Heart left ventricle (tissue), 16 donors: Measurements from ENCODE around the gene ANAPC13. TPM values are rescaled to one million over a fixed set of nuclear protein-coding genes. Genes with fewer than 3 reads are reported as not detected.

Experiments
- ATAC-seq, 4 donors: fragments of 200-7000 bp; cut with Tn5 transposase; one replicate each; pipeline ENCODE4 v1.9.1; 2020 to 2022; ENCODE audit warnings: moderate library complexity in 4 of 4, mild to moderate bottlenecking in 3 of 4, moderate number of reproducible peaks in 1 of 4
- DNase-seq, 5 donors: peaks; one replicate each; pipeline ENCODE4 v3.0.0-alpha.2; 2020
- H3K27ac ChIP-seq, 12 donors: fragments of 200-600 bp; sonication (generic) in 4 of 12; one replicate each; pipeline versions ENCODE4 v1.5.0 to v1.8.0; 2016 to 2022; ENCODE audit warnings: mild to moderate bottlenecking in 2 of 12
- H3K27me3 ChIP-seq, 9 donors: fragments of 200-600 bp; sonication (generic) in 2 of 9; one replicate each; pipeline versions ENCODE4 v1.5.1 to v1.8.0; 2016 to 2022; ENCODE audit warnings: mild to moderate bottlenecking in 3 of 9
- H3K36me3 ChIP-seq, 9 donors: fragments of 200-600 bp; sonication (generic) in 2 of 9; one replicate each; pipeline versions ENCODE4 v1.5.0 to v1.8.0; 2018 to 2022; ENCODE audit warnings: mild to moderate bottlenecking in 2 of 9
- H3K4me1 ChIP-seq, 12 donors: fragments of 200-600 bp; sonication (generic) in 4 of 12; one replicate each; pipeline versions ENCODE4 v1.5.0 to v1.8.0; 2016 to 2022; ENCODE audit warnings: mild to moderate bottlenecking in 3 of 12
- H3K4me3 ChIP-seq, 12 donors: fragments of 200-600 bp; sonication (generic) in 4 of 12; one replicate each; pipeline versions ENCODE4 v1.5.0 to v1.8.0; 2017 to 2022; ENCODE audit warnings: mild to moderate bottlenecking in 9 of 12, moderate library complexity in 4 of 12
- H3K9me3 ChIP-seq, 12 donors: fragments of 200-600 bp; sonication (generic) in 4 of 12; one replicate each; pipeline versions ENCODE4 v1.5.0 to v1.8.0; 2016 to 2022; ENCODE audit warnings: mild to moderate bottlenecking in 1 of 12
- CTCF ChIP-seq, 12 donors: fragments of 200-600 bp; sonication (generic) in 4 of 12; IDR thresholded peaks; one replicate each; pipeline versions ENCODE4 v1.5.0 to v1.8.0; 2018 to 2022; ENCODE audit warnings: antibody characterized with exemption in 12 of 12, mild to moderate bottlenecking in 5 of 12
- POLR2A ChIP-seq, 2 donors: fragments of 450-650 bp; IDR thresholded peaks; one replicate each; pipeline ENCODE4 v1.6.1; 2017; ENCODE audit warnings: antibody characterized with exemption in 2 of 2, mild to moderate bottlenecking in 2 of 2, moderate library complexity in 2 of 2
- WGBS, 4 donors: extraction: QIAGEN DNeasy Blood & Tissue Kit in 2 of 4; methylation state at CpG; one replicate each; pipeline versions ENCODE4 v1.1.5 to v1.1.7; 2013 to 2018; 5-methylcytosine and 5-hydroxymethylcytosine counted together
- intact Hi-C, 10 donors: fragments of 100-400 bp; cut with DNase I; formaldehyde crosslinking; loops; one replicate each; pipeline versions ENCODE4 v1.11.1 to v1.14.2; 2022
- polyA plus RNA-seq, 2 donors: library from polyadenylated mRNA; stranded (reverse); fragments of 200-250 nt; gene quantifications; one replicate each; pipeline ENCODE4 v1.2.3, GENCODE V29; 2013
- total RNA-seq, 9 donors: library from RNA; depleted of rRNA in 2 of 9; stranded (reverse); fragments of >200 nt in 2 of 9; fragmentation: NEBNext Ultra II Directional in 3 of 9; extraction: Animal tissue kit (Norgen Biotek cat#: 25700) in 3 of 9; gene quantifications; one replicate each; pipeline versions ENCODE4 v1.1.0 to v1.2.4, GENCODE V29; 2016 to 2023
- donor health status: ischemic (EF 13 %, LVEDD 7.1; RV severe dilation, severe dysfunction).
- donor health status: healthy with polysubstance abuse.
- donor health status: DM: no; HTN: yes; CAD: no.
- donor health status: DM: no; HTN: no; CAD: no.
- donor health status: ischemic (EF 25% LVEDD 6.9; RV normal size, moderate dysfunction).
- donor health status: ischemic (EF 25% LVEDD 5.7; RV mildly dilated, moderate dysfunction).
- donor health status: healthy.
- donor health status: DM: yes; HTN: yes; CAD: no.
- donor health status: ischemic (EF 35%, LVEDD 5.7; RV mildly dilated, moderate dysfunction).
- donor health status: nonischemic (EF 11% LVEDD 7.7; RV severe dilation, severe dysfunction).
- donor health status: DM: yes; HTN: yes; CAD: no.
- donor health status: PGD.
- donor health status: ischemic (EF 29% LVEDD 5.4; RV normal size, mild dysfunction).
- donor health status: nonischemic (EF 23%, LVEDD 6.1; RV moderate dilation, normal function).

Gene ANAPC13
- total and polyA plus RNA-seq, 11 donors = 49.0 to 109 (median 81.3) TPM

DNA sequence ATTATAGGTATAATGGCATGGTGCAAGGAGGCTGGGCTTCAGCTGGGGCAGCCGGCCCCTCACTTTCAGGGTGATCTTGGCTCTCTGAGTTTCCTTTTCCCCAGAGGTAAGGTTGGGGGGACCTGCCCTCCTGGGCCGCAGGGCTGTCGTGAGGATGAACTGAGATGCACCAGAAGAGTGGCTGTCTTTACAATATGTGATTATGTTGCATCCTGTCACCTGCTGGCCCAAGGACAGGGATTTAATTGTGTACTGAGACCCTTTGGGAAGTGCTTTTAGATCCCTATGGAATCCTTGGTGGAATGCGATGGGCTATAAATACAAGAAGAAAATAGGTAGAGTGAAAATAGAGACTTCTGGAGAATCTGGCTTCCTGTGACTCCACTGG is 22.1 kb downstream of the ANAPC13 start:
- Histone ChIP-seq H3K27me3 (no peaks in the 10 kb centered on the region), H3K36me3 (no peaks in the 10 kb centered on the region), H3K4me1 (peaks cover 0 to 44% (median 23%) of the 10 kb centered on the region in 12 donors), H3K9me3 (no peaks in the 10 kb centered on the region), H3K4me3 (peak overlapping the region in 1 of 12 donors; percentile 16), H3K27ac (peak overlapping the region in 9 of 12 donors; percentile 36 to 80 (median 73))
- TF ChIP-seq POLR2A (IDR thresholded peaks at IDR 0.05) = no peak
- TF ChIP-seq CTCF (IDR thresholded peaks at IDR 0.05) = no peak
- 71 to 83% (median 77%) methylated on average over 4 of the region's 4 CpGs for WGBS, 4 donors
- ATAC-seq = no peak
- intact Hi-C loops = loop anchor here in 1 of 10 donors (5.0 kb wide), 1 partner anchor 91 kb away; the partner anchor contains the start of gene AMOTL2
- no peak for DNase-seq

GRCh38 chr3:134462331-134462941 is 23.3 kb downstream of the ANAPC13 start:
- no peak for TF ChIP-seq CTCF (IDR thresholded peaks at IDR 0.05)
- ATAC-seq = peak in 2 of 4 donors; percentile 14 to 42

GRCh38 chr3:134460965-134461364 is 24.8 kb downstream of the ANAPC13 start:
- Histone ChIP-seq H3K4me3 (no peak overlapping the region), H3K27me3 (no peaks in the 10 kb centered on the region), H3K27ac (peak overlapping the region in 7 of 12 donors; percentile 23 to 79 (median 43)), H3K4me1 (peaks cover 0 to 44% (median 23%) of the 10 kb centered on the region in 12 donors), H3K36me3 (no peaks in the 10 kb centered on the region), H3K9me3 (no peaks in the 10 kb centered on the region)
- WGBS, 4 donors = 70 to 78% (median 77%) methylated on average over 2 of the region's 2 CpGs
- TF ChIP-seq CTCF (IDR thresholded peaks at IDR 0.05) (no peak), POLR2A (IDR thresholded peaks at IDR 0.05) (no peak)
- ATAC-seq (no peak), DNase-seq (no peak)
- intact Hi-C loops = loop anchor here in 1 of 10 donors (5.0 kb wide), 1 partner anchor 89 kb away; the partner anchor contains the start of gene AMOTL2

More at GRCh38 chr3:134462331-134462941, 23.3 kb downstream of the ANAPC13 start:
- Histone ChIP-seq H3K36me3 (no peaks in the 10 kb centered on the region), H3K27ac (peak overlapping the region; percentile 22 to 80 (median 72)), H3K27me3 (no peaks in the 10 kb centered on the region), H3K9me3 (no peaks in the 10 kb centered on the region), H3K4me1 (peaks cover 0 to 44% (median 23%) of the 10 kb centered on the region in 12 donors), H3K4me3 (peak overlapping the region in 3 of 12 donors; percentile 1 to 10 (median 1))
- DNase-seq = no peak
- intact Hi-C loops = loop anchor here in 1 of 10 donors (5.0 kb wide), 1 partner anchor 90 kb away; the partner anchor contains the start of gene AMOTL2
- WGBS, 4 donors = 33 to 49% (median 38%) methylated on average over 5 of the region's 5 CpGs

- no peak for DNase-seq
- peak overlapping the region in 1 of 12 donors; percentile 24 for H3K27ac ChIP-seq
- ATAC-seq = no peak
- no peak for TF ChIP-seq CTCF (IDR thresholded peaks at IDR 0.05)
- TF ChIP-seq POLR2A (IDR thresholded peaks at IDR 0.05) = no peak
- H3K4me3 ChIP-seq = no peak overlapping the region
- no peaks in the 10 kb centered on the region for H3K9me3 ChIP-seq
- peaks cover 0 to 7% (median 0%) of the 10 kb centered on the region in 9 donors for H3K27me3 ChIP-seq
- H3K36me3 ChIP-seq = no peaks in the 10 kb centered on the region
- 64 to 84% (median 78%) methylated on average over 4 of the region's 4 CpGs for WGBS, 4 donors
- intact Hi-C loops = loop anchor here in 1 of 10 donors (5.0 kb wide), 1 partner anchor 52 kb away; no protein-coding TSS in a partner anchor
- peaks cover 0 to 38% (median 20%) of the 10 kb centered on the region in 12 donors for H3K4me1 ChIP-seq
Measured at GRCh38 chr3:134459562-134459961, 26.2 kb downstream of the ANAPC13 start.
